ENCODE measurements around the gene KCNG3.

DNA sequence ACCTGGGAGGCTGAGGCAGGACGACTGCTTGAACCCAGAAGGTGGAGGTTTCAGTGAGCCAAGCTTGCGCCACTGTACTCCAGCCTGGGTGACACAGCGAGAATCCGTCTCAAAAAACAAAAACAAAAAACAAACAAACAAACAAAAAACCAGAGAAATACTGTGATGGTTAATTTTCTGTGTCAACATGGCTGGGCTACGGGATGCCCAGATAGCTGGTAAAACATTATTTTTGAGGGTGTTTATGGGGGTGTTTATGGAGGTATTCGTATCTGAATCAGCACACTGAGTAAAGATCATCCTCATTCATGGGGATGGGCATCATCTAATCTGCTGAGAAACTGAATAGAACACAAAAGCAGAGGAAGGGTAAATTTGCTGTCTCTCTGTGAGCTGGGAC, 92.0 kb downstream of the KCNG3 start:
- no peak for TF ChIP-seq POLR2A (IDR thresholded peaks at IDR 0.05)
- TF ChIP-seq, protein P1, sequence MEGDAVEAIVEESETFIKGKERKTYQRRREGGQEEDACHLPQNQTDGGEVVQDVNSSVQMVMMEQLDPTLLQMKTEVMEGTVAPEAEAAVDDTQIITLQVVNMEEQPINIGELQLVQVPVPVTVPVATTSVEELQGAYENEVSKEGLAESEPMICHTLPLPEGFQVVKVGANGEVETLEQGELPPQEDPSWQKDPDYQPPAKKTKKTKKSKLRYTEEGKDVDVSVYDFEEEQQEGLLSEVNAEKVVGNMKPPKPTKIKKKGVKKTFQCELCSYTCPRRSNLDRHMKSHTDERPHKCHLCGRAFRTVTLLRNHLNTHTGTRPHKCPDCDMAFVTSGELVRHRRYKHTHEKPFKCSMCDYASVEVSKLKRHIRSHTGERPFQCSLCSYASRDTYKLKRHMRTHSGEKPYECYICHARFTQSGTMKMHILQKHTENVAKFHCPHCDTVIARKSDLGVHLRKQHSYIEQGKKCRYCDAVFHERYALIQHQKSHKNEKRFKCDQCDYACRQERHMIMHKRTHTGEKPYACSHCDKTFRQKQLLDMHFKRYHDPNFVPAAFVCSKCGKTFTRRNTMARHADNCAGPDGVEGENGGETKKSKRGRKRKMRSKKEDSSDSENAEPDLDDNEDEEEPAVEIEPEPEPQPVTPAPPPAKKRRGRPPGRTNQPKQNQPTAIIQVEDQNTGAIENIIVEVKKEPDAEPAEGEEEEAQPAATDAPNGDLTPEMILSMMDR (IDR thresholded peaks at IDR 0.05), result no peak
